Hepatocyte (in vitro differentiated cells): ENCODE data around the gene ARL14.

Experiments
- CTCF ChIP-seq: fragments of 200-600 bp; sonication (generic); IDR thresholded peaks from 2 replicates; pipeline ENCODE4 v1.5.1; 2016; ENCODE audit warnings: antibody characterized with exemption, mild to moderate bottlenecking; ENCODE audit not compliant: poor library complexity
- EZH2phosphoT487 ChIP-seq: fragments of 200-600 bp; sonication (generic); IDR thresholded peaks from one replicate; pipeline ENCODE4 v1.6.1; 2018; ENCODE audit warnings: antibody characterized with exemption, mild to moderate bottlenecking, low read depth, moderate library complexity; ENCODE audit not compliant: unreplicated experiment, severe bottlenecking

- peak; percentile 72 for TF ChIP-seq CTCF
- TF ChIP-seq EZH2phosphoT487: no peak
These were observed 30.3 kb downstream of the ARL14 start for GRCh38 chr3:160707187-160707794.
